BE2C (cell line): ENCODE measurements around the gene CTU1.

Source experiments
- DNase-seq: peaks from one replicate; pipeline ENCODE4 v3.0.0-alpha.2; 2020
- H3K27me3 ChIP-seq: fragments of 250-450 bp; sonication (Bioruptor Pico); 2 replicates; pipeline ENCODE4 v1.5.1; 2020; ENCODE audit warnings: mild to moderate bottlenecking
- H3K36me3 ChIP-seq: fragments of 250-450 bp; sonication (Bioruptor Pico); 2 replicates; pipeline ENCODE4 v1.5.1; 2020; ENCODE audit warnings: mild to moderate bottlenecking
- H3K4me1 ChIP-seq: fragments of 250-450 bp; sonication (Bioruptor Pico); 2 replicates; pipeline ENCODE4 v1.5.1; 2020
- H3K4me3 ChIP-seq: 2 replicates; pipeline ENCODE4 v1.5.1; 2011; ENCODE audit warnings: low read depth, low read length
- H3K9me3 ChIP-seq: fragments of 250-450 bp; sonication (Bioruptor Pico); 2 replicates; pipeline ENCODE4 v1.5.1; 2020
- TF ChIP-seq, protein P1 (sequence below): IDR thresholded peaks from 2 replicates; pipeline ENCODE4 v1.5.1; 2012; ENCODE audit warnings: mild to moderate bottlenecking, low read depth, low read length

The CTU1 gene

DNA sequence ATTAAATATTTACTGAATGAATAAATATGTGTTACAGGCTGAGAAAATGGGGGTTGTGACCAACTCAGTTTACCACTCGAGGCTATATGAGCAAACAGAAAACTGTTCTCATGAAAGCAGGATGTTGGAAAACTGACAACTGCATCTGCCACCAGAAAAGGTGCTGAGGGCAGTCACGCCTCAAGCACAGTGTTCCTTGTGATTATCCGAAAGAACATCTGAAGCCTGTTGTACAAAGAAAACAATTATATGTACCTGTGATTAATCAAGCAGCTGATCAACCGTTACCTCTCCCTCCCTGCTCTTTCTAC is 37.2 kb downstream of the CTU1 start:
- Histone ChIP-seq H3K27me3 (peaks cover 30% of the 10 kb centered on the region), H3K36me3 (no peaks in the 10 kb centered on the region), H3K9me3 (no peaks in the 10 kb centered on the region; the same call in 1 of the 2 replicates), H3K4me1 (no peaks in the 10 kb centered on the region), H3K4me3 (no peak overlapping the region)
- TF ChIP-seq, protein P1, sequence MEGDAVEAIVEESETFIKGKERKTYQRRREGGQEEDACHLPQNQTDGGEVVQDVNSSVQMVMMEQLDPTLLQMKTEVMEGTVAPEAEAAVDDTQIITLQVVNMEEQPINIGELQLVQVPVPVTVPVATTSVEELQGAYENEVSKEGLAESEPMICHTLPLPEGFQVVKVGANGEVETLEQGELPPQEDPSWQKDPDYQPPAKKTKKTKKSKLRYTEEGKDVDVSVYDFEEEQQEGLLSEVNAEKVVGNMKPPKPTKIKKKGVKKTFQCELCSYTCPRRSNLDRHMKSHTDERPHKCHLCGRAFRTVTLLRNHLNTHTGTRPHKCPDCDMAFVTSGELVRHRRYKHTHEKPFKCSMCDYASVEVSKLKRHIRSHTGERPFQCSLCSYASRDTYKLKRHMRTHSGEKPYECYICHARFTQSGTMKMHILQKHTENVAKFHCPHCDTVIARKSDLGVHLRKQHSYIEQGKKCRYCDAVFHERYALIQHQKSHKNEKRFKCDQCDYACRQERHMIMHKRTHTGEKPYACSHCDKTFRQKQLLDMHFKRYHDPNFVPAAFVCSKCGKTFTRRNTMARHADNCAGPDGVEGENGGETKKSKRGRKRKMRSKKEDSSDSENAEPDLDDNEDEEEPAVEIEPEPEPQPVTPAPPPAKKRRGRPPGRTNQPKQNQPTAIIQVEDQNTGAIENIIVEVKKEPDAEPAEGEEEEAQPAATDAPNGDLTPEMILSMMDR = no peak
- DNase-seq = no peak

DNA sequence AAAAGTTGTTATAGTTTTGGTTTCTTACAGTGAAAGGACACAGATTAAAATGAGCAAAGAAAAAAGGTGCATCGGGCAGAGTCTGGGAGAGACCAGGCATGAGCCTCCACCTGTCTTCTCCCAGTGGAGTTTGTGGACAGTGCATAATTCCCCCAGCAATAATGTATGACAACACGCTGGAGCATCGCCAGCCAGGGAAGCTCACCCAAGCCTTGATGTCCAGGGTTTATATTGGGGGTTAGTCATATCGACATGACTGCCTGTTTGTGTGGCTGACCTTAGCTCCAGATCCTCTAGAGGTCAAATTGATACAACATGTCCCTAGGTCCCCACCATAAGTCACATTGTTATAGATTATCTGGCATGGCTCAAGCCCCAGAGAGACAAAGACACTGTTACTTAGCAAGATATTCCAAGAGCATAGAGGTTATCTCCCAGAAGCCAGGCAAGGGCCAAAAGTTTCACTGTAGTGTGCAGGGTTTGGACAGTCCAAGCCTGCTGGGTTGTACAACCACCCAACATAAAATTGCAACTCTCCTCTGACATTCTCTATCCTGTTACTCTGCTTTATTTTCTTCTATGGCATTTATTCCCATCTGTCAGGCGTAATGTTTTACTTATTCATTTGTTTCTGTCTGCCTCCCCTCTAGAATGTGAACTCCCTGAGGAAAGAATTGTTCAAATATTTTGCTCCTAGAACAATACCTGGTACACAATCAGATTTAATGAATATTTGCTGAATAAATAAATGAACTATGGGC is 37.7 kb downstream of the CTU1 start:
- H3K4me3 ChIP-seq = no peak overlapping the region
- H3K36me3 ChIP-seq = no peaks in the 10 kb centered on the region
- no peaks in the 10 kb centered on the region for H3K4me1 ChIP-seq
- H3K27me3 ChIP-seq = peaks cover 35% of the 10 kb centered on the region
- no peaks in the 10 kb centered on the region; the same call in 1 of the 2 replicates for H3K9me3 ChIP-seq
- TF ChIP-seq, protein P1 = no peak
- DNase-seq = no peak

DNA sequence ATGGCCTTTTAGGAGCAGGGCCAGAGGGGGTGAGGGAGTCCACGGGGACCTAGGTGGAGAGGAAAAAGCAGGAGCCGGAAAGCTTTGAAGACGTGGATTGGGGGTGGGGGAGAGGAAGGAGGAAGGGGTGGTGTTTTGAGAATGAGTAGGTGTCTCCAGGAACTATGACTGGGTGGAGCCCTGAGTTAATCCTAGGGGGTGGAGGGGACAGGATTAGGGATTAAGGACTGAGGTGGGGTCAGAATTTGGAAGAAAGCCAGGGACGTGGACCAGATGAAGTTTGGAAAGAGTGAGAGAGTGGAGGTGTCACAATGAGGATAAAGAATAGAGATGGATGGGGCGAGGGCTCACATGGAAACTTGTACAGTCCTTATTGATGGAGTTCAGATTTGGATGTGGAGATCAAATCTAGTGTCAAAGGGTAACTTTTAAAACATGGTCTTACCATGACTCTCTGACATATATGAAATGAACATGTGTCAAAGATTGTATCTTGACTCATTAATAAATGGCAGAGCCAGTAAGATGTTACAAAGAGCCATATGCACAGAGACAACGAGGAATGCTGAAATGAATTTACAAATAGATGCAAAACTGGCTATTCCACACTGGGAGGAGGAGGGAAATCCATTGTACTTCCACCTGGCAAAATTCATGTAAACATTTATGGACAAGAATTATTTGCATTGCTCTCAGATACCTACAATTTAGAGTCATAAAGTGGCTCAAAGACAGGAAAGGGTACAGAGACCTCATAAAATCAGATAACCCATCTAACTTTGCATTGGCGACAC is 41.6 kb downstream of the CTU1 start:
- DNase-seq = no peak
- H3K4me1 ChIP-seq = no peaks in the 10 kb centered on the region
- H3K27me3 ChIP-seq = peaks cover 34% of the 10 kb centered on the region
- TF ChIP-seq, protein P1 = no peak
- no peaks in the 10 kb centered on the region for H3K36me3 ChIP-seq
- no peaks in the 10 kb centered on the region; the same call in 1 of the 2 replicates for H3K9me3 ChIP-seq
- H3K4me3 ChIP-seq = no peak overlapping the region

DNA sequence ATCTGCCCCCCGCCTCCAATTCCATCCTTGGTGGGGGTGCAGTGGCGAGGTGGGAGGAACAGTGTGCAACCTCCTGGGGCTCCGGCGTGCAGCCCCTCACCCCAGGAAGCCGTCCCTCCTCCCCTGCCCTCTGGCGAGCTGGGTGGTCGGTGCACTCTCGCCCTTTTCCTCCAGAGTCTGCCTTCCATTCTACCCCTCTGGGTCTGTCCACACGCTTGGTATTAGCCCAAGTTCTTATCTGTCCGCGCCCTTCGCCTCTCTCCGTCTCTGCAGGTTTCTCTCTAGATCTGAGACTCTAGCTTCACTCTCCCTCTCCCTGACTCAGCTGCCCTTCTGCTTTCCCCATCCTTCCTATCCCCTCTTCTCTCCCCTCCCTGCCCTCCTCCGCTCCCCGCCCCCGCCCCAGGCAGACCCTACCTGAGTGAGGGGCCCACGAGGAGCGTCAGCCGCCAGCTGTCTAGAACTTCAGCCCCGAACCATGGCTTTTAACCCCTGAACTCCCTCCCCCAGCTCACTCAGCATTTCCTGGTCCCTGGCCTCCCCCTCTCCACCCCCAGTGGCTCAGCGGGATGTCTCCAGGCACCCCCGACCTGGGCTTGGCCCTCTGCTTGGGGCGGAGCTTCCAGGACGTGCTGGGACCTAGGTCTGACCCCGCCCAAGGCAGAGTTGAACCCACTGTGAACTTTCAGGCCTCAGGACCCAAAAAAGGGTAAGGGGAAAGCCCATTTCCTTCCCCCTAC is 42.8 kb downstream of the CTU1 start:
- H3K27me3 ChIP-seq = peaks cover 34% of the 10 kb centered on the region
- H3K4me3 ChIP-seq = no peak overlapping the region
- TF ChIP-seq, protein P1 = no peak

DNA sequence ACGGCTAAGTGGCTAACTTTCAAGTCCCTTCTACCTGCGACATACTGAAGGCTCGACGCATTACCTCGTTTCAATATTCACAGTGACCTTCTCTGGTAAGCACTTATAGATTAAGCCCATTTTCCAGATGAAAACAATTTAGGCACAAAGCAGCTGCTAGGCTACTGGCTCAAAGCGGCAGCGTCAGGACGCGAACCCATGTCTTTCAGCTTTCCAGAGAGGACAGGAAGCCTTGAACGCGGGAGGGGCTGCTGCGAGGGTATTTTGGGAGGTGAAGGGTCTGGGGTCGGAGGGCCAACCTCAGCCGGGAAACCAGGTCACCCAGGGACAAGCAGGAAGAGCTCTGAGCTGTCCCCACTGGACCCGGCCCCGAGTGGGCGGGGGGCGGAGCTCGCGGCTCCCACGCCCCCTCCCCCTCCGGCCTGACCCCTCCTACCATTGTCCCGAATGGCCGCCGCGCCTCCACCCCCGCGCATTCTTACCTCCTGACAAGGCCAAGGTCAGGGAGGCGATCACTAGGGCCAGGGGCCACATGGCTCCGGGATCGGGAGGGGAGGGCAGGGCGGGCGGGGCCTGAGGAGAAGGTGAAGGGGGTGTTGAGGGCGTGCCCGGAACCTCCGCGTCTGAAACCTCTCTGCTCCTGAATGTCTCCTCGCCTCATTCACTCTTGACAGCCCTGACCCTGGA is 43.5 kb downstream of the CTU1 start, which contains the start of gene KLK13:
Gene KLK13, minus strand, starts transcription at position 559 of the 687 bp plus-strand sequence. Its CDS starts 25 bp downstream, at position 534.
- Histone ChIP-seq H3K4me3 (no peak within 1 kb of the TSS), H3K27me3 (peaks cover 34% of the 10 kb centered on the region)

More for the DNA sequence above, 42.8 kb downstream of the CTU1 start:
- H3K9me3 ChIP-seq = no peaks in the 10 kb centered on the region; the same call in 1 of the 2 replicates
- H3K4me1 ChIP-seq = no peaks in the 10 kb centered on the region
- no peaks in the 10 kb centered on the region for H3K36me3 ChIP-seq
- DNase-seq = no peak

More for the DNA sequence above, 43.5 kb downstream of the CTU1 start, which contains the start of gene KLK13:
- no peak for DNase-seq
- TF ChIP-seq, protein P1 = no peak
- Histone ChIP-seq H3K36me3 (no peaks in the 10 kb centered on the region), H3K9me3 (no peaks in the 10 kb centered on the region; the same call in 1 of the 2 replicates), H3K4me1 (no peaks in the 10 kb centered on the region)
